GM12875 (cell line): ENCODE measurements around the gene HVCN1.

ENCODE experiments used
- H3K4me3 ChIP-seq: one replicate; pipeline ENCODE4 v1.5.1; 2011; ENCODE audit warnings: low read depth, low read length, control low read depth
- TF ChIP-seq, protein P1 (sequence below): IDR thresholded peaks from 2 replicates; pipeline ENCODE4 v1.5.1; 2011; ENCODE audit warnings: low read depth, mild to moderate bottlenecking, control low read depth, inconsistent platforms, low read length, moderate library complexity, borderline replicate concordance; ENCODE audit not compliant: insufficient read depth

The HVCN1 gene

DNA sequence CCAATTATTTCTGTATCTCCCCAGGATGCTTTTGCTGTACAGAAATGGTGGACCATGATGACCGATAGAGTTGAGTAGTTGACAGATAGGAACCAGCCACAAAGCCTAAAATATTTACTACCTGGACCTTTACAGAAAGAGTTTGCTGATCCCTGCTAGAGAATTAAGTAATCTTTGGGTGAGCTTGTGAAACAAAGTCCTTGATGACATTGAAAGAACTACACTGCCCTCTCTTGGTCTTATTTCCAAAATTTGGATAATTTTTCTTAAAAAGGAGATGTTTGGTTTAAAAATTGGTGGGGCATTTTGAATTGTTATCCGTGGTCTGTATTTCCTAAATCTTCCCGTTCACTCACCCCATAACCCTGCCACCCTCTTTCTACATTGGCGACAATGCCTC, 88.7 kb downstream of the HVCN1 start:
- TF ChIP-seq, protein P1, sequence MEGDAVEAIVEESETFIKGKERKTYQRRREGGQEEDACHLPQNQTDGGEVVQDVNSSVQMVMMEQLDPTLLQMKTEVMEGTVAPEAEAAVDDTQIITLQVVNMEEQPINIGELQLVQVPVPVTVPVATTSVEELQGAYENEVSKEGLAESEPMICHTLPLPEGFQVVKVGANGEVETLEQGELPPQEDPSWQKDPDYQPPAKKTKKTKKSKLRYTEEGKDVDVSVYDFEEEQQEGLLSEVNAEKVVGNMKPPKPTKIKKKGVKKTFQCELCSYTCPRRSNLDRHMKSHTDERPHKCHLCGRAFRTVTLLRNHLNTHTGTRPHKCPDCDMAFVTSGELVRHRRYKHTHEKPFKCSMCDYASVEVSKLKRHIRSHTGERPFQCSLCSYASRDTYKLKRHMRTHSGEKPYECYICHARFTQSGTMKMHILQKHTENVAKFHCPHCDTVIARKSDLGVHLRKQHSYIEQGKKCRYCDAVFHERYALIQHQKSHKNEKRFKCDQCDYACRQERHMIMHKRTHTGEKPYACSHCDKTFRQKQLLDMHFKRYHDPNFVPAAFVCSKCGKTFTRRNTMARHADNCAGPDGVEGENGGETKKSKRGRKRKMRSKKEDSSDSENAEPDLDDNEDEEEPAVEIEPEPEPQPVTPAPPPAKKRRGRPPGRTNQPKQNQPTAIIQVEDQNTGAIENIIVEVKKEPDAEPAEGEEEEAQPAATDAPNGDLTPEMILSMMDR: no peak
- H3K4me3 ChIP-seq: no peak overlapping the region

DNA sequence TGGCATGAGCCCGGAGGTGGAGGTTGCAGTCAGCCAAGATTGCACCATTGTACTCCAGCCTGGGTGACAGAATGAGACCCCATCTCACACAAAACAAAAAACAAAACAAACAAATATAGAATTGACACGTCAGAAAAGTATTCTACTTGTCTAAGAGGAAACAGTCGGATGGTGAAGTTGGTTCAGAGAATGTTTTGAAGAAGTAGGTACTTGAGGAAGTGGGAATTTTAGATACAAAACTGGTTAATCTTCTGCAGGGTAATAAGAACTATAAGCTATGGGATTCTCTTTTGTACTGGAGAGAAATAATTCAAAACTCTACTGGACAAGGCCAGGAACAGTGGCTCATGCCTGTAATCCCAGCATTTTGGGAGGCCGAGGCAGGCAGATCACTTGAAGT, 89.6 kb downstream of the HVCN1 start:
- no peak overlapping the region for H3K4me3 ChIP-seq
- TF ChIP-seq, protein P1: no peak
